ENCODE data around the gene PSME3.
"Not testable (repeated sequence)": the region's sequence is repeated elsewhere in the genome, so short reads cannot be mapped to it uniquely, and the experiment has no call there.

Gene PSME3

GRCh38 chr17:42848093-42848492 is 14.9 kb downstream of the PSME3 start:
- no peak for TF ChIP-seq JUND (IDR thresholded peaks at IDR 0.05; ENCODE audit: low read depth)
- DNase-seq (ENCODE audit: low read depth in 1 of 2, low spot score in 1 of 2), result no peak
- in situ Hi-C loops (cut with HindIII; ENCODE audit: low pct_unique_long_range_greater_than_20kb, low sequenced_read_pairs), result no loop called here

GRCh38 chr17:42849031-42849430 is 15.8 kb downstream of the PSME3 start:
- no peak for DNase-seq (ENCODE audit: low read depth in 1 of 2, low spot score in 1 of 2)
- no peak for TF ChIP-seq JUND (IDR thresholded peaks at IDR 0.05; ENCODE audit: low read depth)
- in situ Hi-C loops (cut with HindIII; ENCODE audit: low pct_unique_long_range_greater_than_20kb, low sequenced_read_pairs), result no loop called here

GRCh38 chr17:42849451-42850181 is 16.4 kb downstream of the PSME3 start:
- in situ Hi-C loops (cut with HindIII; ENCODE audit: low pct_unique_long_range_greater_than_20kb, low sequenced_read_pairs), result no loop called here
- no peak for TF ChIP-seq JUND (IDR thresholded peaks at IDR 0.05; ENCODE audit: low read depth)
- no peak for DNase-seq (ENCODE audit: low read depth in 1 of 2, low spot score in 1 of 2)

GRCh38 chr17:42850954-42851353 is 17.8 kb downstream of the PSME3 start, which contains the start of gene AOC3:
Gene AOC3, plus strand, starts transcription at chr17:42851199. Its CDS starts 145 bp downstream, at chr17:42851344.
- DNase-seq (ENCODE audit: low read depth in 1 of 2, low spot score in 1 of 2), result no peak
- no peak for TF ChIP-seq JUND (IDR thresholded peaks at IDR 0.05; ENCODE audit: low read depth)
- in situ Hi-C loops (cut with HindIII; ENCODE audit: low pct_unique_long_range_greater_than_20kb, low sequenced_read_pairs), result no loop called here

GRCh38 chr17:42851371-42852240 is 18.4 kb downstream of the PSME3 start:
- not testable (repeated sequence) for DNase-seq (ENCODE audit: low read depth in 1 of 2, low spot score in 1 of 2)

GRCh38 chr17:42852351-42852750 is 19.2 kb downstream of the PSME3 start:
- in situ Hi-C loops (cut with HindIII; ENCODE audit: low pct_unique_long_range_greater_than_20kb, low sequenced_read_pairs), result no loop called here
- TF ChIP-seq JUND (IDR thresholded peaks at IDR 0.05; ENCODE audit: low read depth), result no peak
- DNase-seq (ENCODE audit: low read depth in 1 of 2, low spot score in 1 of 2), result no peak

More at GRCh38 chr17:42851371-42852240, 18.4 kb downstream of the PSME3 start:
- in situ Hi-C loops (cut with HindIII; ENCODE audit: low pct_unique_long_range_greater_than_20kb, low sequenced_read_pairs), result not testable (repeated sequence)

GRCh38 chr17:42853004-42853403 is 19.8 kb downstream of the PSME3 start:
- no peak for DNase-seq (ENCODE audit: low read depth in 1 of 2, low spot score in 1 of 2)
- in situ Hi-C loops (cut with HindIII; ENCODE audit: low pct_unique_long_range_greater_than_20kb, low sequenced_read_pairs), result no loop called here

GRCh38 chr17:42853597-42853967 is 20.4 kb downstream of the PSME3 start:
- in situ Hi-C loops (cut with HindIII; ENCODE audit: low pct_unique_long_range_greater_than_20kb, low sequenced_read_pairs), result no loop called here
- DNase-seq (ENCODE audit: low read depth in 1 of 2, low spot score in 1 of 2), result no peak
- TF ChIP-seq JUND (IDR thresholded peaks at IDR 0.05; ENCODE audit: low read depth), result no peak

More at GRCh38 chr17:42853004-42853403, 19.8 kb downstream of the PSME3 start:
- no peak for TF ChIP-seq JUND (IDR thresholded peaks at IDR 0.05; ENCODE audit: low read depth)

- no peak for TF ChIP-seq JUND (IDR thresholded peaks at IDR 0.05; ENCODE audit: low read depth)
- in situ Hi-C loops (cut with HindIII; ENCODE audit: low pct_unique_long_range_greater_than_20kb, low sequenced_read_pairs), result no loop called here
- no peak for DNase-seq (ENCODE audit: low read depth in 1 of 2, low spot score in 1 of 2)
These were observed 21.0 kb downstream of the PSME3 start for GRCh38 chr17:42853968-42854790.

- in situ Hi-C loops (cut with HindIII; ENCODE audit: low pct_unique_long_range_greater_than_20kb, low sequenced_read_pairs), result no loop called here
- no peak for TF ChIP-seq JUND (IDR thresholded peaks at IDR 0.05; ENCODE audit: low read depth)
- DNase-seq (ENCODE audit: low read depth in 1 of 2, low spot score in 1 of 2), result no peak
These were observed 21.9 kb downstream of the PSME3 start for GRCh38 chr17:42855048-42855596.

- in situ Hi-C loops (cut with HindIII; ENCODE audit: low pct_unique_long_range_greater_than_20kb, low sequenced_read_pairs); DNase-seq (ENCODE audit: low read depth in 1 of 2, low spot score in 1 of 2): not testable (repeated sequence)
These were observed 22.9 kb downstream of the PSME3 start for GRCh38 chr17:42856093-42856492.

- in situ Hi-C loops (cut with HindIII; ENCODE audit: low pct_unique_long_range_greater_than_20kb, low sequenced_read_pairs); DNase-seq (ENCODE audit: low read depth in 1 of 2, low spot score in 1 of 2): not testable (repeated sequence)
These were observed 23.3 kb downstream of the PSME3 start for GRCh38 chr17:42856516-42856915.

Measured in T47D (cell line).